ENCODE data around the gene ZNRF4.

Gene ZNRF4

GRCh38 chr19:5440299-5440698, 14.9 kb upstream of the ZNRF4 start:
- no peak for DNase-seq (ENCODE audit: low read depth)

DNA sequence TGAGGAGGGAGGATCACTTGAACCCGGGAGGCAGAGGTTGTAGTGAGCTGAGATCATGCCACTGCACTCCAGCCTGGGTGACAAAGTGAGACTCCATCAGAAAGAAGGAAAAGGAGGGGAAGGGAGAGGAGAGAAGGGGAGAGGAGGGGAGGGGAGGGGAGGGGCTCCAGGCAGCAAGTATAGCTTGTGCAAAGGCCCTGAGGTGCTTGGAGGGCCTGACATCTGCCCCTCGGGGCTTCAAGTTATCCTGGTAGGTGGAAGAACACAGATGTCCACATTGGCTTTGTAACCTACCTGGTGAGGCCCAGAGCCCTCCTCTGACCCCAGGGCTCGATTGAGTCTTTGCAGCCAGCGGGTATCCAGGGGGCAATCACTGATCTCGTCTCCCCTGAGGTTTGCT, 11.5 kb upstream of the ZNRF4 start:
- DNase-seq (ENCODE audit: low read depth), result no peak

GRCh38 chr19:5444431-5444830, 10.8 kb upstream of the ZNRF4 start:
- DNase-seq (ENCODE audit: low read depth), result no peak

DNA sequence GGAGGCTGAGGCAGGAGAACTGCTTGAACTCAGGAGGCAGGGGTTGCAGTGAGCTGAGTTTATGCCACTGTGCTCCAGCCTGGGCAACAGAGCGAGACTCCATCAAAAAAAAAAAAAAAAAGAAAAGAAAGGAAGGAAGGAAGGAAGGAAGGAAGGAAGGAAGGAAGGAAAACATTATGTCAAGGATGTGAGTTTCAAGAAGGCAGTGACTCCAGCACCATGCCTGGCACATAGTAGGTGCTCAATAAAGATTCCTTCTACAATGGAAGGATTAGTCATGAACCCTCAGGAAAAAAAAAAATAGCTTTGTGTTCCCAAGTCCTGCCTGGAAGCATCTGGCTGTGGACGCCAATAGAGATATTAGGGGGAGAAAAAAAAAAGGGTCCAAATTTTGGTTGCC, 10.1 kb upstream of the ZNRF4 start:
- no peak for DNase-seq (ENCODE audit: low read depth)

- DNase-seq (ENCODE audit: low read depth), result peak; percentile 29
These were observed 9.6 kb upstream of the ZNRF4 start for GRCh38 chr19:5445561-5446055.

- DNase-seq (ENCODE audit: low read depth), result peak; percentile 19
These were observed 7.4 kb upstream of the ZNRF4 start for GRCh38 chr19:5447700-5448311.

DNA sequence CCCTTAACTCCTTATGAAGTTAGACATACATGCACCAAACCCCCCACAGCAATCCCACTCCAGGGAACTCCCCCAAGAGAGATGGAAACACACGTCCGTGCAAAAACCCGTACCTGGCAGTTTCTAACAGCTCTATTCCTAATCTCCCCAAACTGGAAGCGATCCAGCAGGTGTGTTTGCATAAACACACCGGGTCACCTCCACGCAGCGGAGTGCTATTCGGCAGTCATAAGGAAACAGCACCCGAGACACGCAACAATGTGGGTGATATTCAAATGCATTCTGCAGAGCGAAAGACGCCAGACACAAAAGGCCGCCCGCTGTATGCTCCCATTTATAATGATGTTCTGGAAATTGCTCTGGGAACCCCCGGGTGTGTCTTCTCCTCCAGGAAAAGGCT, 6.8 kb upstream of the ZNRF4 start:
- no peak for DNase-seq (ENCODE audit: low read depth)

- no peak for DNase-seq (ENCODE audit: low read depth)
These were observed 4.6 kb upstream of the ZNRF4 start for GRCh38 chr19:5450482-5451126.

- no peak for DNase-seq (ENCODE audit: low read depth)
These were observed 3.7 kb upstream of the ZNRF4 start for GRCh38 chr19:5451494-5451893.

DNA sequence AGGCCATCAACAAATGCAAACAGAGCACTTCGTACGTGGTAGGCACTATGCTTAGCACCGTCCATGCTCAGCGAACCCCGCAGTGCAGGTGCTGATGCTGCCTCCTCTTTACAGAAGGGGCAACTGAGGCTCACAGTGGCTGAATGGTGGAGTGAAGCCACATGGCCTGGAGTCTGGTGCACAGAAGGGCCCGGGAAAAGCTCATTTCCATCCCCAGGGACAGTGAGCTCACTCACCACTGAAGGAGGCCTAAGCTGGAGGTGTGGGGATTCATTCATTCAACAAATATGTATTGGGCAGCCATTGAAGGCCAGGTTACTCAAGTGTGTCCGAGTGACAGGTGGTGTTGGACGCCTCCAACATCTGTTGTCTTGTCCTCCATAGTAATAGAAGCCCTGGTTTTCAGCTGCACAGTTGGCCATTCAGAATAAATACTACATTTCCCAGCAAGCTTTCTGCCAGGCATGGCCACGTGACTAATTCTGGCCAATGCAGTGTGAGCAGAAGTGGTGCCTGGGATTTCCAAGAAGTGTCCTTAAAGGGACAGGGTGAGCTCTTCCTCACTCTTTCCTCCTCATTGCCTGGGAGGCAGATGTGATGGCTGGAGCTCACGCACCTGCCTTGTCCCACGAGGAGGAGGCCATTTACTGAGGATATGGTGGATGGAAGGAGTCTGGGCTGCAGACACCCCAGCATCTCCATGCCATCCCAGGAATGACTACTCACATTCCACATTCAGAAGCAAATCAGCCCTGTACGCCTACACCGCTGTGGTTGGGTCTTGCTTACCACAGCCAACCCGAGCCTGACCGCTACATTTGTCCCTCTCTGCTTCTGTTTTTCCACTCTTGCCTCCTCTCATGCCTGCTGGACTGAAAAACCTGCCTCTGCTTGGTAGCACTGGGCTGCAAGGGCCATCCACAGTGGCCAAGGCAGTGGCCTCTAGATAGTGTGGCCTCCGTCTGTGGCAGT, 2.3 kb upstream of the ZNRF4 start:
- peak; percentile 44 for DNase-seq (ENCODE audit: low read depth)

DNA sequence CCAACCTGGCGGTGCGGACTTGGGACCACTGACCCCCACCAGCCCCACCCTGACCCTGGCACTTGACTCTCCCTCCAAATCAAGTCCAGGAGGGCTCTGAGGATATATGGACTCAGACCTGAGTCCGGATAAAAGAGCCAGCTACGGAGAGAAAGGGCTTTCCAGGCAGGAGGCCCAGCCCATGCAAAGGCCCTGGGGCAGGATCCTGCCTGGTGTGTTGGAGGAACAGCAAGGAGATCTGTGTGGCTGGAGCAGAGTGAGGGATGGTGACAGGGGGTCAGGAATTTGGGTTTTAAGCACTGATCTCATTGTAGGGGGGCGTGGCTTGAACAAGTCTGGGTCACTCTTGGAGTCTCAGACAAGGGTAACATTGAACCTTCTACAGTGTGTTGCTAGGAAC, 474 bp upstream of the ZNRF4 start:
- DNase-seq (ENCODE audit: low read depth), result no peak

GRCh38 chr19:5456130-5456840, 1.1 kb downstream of the ZNRF4 start:
- DNase-seq (ENCODE audit: low read depth), result no peak

DNA sequence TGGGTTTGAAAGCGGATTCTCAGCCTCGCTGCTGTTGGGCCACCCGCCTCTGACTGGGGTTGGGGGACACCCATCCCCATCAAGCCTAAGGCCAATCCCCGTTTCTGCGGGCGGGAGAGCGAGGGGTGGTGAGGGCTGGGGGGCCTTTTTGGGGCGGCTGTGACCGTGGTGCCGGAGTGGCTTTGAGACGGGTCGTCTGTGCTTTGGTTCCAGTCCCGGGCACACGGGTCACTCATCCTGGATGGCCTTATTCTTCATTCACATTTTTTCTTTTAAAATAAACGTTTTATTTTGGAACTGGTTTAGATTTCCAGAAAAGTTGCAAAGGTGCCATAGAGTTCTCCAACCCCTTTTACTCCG, 1.6 kb downstream of the ZNRF4 start:
- DNase-seq (ENCODE audit: low read depth), result no peak

DNA sequence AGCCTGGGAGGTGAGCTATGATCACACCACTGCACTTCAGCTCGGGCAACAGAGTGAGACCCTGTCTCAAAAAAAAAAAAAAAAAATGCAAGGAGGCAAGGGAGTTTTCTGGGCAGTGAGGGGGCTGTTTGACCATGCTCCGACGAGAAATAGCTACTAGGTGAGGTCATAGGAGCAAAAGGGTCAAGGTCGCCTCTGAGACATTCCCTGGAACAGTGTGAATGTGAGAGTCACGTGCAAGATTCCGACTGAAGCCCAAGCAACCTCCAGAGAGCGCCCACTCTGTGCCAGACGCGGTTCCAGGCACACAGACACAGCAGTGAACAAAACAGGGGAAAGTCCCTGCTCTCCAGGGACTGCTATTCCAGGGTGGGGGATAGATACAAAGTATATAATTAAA, 2.5 kb downstream of the ZNRF4 start:
- no peak for DNase-seq (ENCODE audit: low read depth)

- no peak for DNase-seq (ENCODE audit: low read depth)
These were observed 3.2 kb downstream of the ZNRF4 start for GRCh38 chr19:5458420-5458819.

- DNase-seq (ENCODE audit: low read depth), result no peak
These were observed 4.1 kb downstream of the ZNRF4 start for GRCh38 chr19:5459360-5459759.

DNA sequence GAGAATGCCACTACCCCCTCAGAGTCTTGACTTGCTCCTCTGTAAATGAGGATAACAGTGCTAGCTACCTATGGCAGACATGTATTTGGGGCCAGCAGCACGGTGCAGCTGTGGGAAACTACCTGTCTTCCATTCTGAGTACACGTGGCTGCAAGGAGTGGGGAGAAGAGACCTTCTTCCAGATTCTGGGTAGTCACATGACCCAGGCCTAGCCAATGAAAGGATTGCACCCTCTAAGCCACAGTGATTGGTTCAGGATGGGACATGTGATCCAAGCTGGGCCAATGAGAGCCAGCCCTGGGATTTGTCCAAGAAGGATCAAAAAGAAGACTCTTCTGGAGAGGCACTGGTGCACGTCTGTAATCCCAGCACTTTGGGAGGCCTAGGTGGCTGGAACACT, 5.5 kb downstream of the ZNRF4 start:
- no peak for DNase-seq (ENCODE audit: low read depth)

DNA sequence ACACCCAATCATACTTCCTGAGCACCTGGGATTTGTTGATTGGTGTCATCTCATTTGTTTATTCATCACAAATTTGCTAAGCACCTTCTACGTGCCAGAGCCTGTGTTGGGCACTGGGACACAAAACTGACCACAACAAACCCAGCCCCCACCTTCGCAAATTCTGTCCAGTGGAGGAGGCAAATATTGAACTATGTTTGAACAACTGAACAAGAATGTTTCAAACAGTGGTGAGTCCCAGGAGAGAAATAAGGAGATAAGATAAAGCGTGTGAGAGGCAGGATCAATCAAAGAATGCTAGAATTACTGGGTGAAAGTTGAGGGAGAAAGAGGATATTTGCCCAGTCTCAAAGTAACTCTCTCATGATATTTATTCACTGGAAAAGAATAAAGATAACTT, 8.7 kb downstream of the ZNRF4 start:
- DNase-seq (ENCODE audit: low read depth), result no peak

DNA sequence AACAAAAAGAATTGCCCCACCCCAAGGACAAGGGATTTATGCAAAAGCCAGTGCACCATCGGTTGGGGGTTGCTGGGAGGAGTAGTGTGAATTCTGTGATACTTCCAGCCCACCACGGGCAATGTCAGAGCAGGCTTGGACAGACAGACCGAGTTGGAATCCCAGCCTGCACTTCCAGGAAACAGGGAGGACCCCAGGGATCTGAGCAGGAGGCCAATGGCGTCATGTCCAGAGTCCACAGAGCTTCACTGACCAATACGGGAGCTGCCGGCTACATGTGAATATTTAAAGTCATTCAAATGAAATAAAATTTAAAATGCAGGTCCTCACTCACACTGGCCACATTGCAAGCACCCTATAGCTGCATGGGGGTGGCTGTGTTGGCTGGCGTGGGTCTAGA, 10.9 kb downstream of the ZNRF4 start:
- DNase-seq (ENCODE audit: low read depth), result no peak

DNA sequence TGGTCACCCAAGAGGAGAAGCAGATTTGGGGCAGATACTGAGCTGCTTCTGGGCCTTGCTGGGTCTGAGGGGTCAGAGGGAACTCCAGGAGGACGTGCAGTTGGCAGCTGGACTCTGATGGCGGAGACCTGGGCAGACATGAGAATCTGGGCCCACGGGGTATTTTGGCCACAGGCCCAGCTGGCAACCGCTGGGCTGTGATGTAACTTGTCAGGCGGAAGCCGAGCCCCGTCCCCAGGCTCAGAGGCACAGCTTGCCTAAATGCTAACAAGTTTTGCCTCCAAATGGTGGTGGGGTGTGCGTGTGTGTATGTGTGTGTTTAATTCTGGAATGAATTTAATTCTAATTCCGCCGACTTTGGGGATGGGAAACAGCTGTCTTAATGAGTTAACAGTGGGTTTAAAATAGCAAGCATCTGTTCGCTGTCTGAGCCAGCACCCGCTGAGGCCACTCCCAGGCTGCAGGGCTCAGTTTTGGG, 11.6 kb downstream of the ZNRF4 start:
- no peak for DNase-seq (ENCODE audit: low read depth)

- DNase-seq (ENCODE audit: low read depth), result no peak
These were observed 15.1 kb downstream of the ZNRF4 start for GRCh38 chr19:5470264-5470671.

DNA sequence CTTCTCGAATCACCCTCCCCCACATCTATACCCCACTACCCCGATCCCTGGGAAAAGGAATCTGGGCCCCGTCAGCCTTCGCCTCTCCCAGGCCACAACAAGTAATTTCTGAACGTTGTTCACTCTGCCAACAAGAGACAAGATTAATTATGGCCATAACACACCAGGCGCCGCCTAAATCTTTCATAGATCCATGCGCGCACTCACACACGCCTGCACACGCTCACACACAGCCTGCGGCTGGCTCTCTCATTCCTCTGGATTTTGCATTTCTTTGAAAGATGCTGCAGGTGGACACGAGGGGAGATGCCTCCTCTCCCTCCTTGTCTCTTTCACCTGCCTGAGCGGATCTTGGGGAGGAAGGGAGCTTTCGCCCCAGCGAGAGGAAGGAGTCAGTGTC, 17.1 kb downstream of the ZNRF4 start:
- no peak for DNase-seq (ENCODE audit: low read depth)

All from ELR (cell line).